ENCODE measurements around the gene USP53. TPM values are rescaled to one million over a fixed set of nuclear protein-coding genes. Genes with fewer than 3 reads are reported as not detected.
"Not testable (repeated sequence)": the region's sequence is repeated elsewhere in the genome, so short reads cannot be mapped to it uniquely, and the experiment has no call there.

Gene USP53
- total and polyA plus RNA-seq, 3 donors from 2014 or later, result 13.1 to 48.1 (median 46.9) TPM

DNA sequence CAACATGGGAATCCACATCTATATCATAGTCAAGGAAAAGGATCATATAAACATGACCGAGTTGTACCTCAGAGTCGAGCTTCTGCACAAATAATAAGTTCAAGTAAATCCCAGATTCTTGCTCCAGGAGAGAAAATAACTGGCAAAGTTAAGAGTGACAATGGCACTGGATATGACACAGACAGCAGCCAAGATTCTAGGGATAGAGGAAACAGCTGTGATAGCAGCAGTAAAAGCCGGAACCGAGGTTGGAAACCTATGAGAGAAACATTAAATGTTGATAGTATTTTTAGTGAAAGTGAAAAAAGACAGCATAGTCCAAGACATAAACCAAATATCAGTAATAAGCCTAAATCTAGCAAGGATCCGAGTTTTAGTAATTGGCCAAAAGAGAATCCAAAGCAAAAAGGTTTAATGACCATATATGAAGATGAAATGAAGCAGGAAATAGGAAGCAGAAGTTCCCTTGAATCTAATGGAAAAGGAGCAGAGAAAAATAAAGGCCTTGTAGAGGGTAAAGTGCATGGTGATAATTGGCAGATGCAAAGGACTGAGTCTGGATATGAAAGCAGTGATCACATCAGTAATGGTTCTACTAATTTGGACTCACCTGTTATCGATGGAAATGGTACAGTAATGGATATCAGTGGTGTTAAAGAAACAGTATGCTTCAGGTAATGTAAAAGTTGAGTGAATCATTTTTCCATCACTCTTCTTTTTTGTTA is 59.0 kb downstream of the USP53 start:
- H3K4me3 ChIP-seq, result no peak overlapping the region
- H3K9me3 ChIP-seq, result no peaks in the 10 kb centered on the region
- no peaks in the 10 kb centered on the region for H3K27me3 ChIP-seq
- intact Hi-C loops (cut with DNase I; ENCODE audit: low total_unique reads), result no loop called here
- H3K4me1 ChIP-seq, result no peaks in the 10 kb centered on the region
- DNase-seq, result no peak
- H3K27ac ChIP-seq, result no peak overlapping the region
- H3K36me3 ChIP-seq (ENCODE audit: low read depth, missing control alignments), result no peaks in the 10 kb centered on the region
- 78 to 85% methylated on average over 6 of the region's 6 CpGs for WGBS, 2 donors
- no peak for TF ChIP-seq POLR2A (IDR thresholded peaks at IDR 0.05)
- TF ChIP-seq, protein P1, sequence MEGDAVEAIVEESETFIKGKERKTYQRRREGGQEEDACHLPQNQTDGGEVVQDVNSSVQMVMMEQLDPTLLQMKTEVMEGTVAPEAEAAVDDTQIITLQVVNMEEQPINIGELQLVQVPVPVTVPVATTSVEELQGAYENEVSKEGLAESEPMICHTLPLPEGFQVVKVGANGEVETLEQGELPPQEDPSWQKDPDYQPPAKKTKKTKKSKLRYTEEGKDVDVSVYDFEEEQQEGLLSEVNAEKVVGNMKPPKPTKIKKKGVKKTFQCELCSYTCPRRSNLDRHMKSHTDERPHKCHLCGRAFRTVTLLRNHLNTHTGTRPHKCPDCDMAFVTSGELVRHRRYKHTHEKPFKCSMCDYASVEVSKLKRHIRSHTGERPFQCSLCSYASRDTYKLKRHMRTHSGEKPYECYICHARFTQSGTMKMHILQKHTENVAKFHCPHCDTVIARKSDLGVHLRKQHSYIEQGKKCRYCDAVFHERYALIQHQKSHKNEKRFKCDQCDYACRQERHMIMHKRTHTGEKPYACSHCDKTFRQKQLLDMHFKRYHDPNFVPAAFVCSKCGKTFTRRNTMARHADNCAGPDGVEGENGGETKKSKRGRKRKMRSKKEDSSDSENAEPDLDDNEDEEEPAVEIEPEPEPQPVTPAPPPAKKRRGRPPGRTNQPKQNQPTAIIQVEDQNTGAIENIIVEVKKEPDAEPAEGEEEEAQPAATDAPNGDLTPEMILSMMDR (IDR thresholded peaks at IDR 0.05), result no peak

GRCh38 chr4:119279541-119279940 is 67.0 kb downstream of the USP53 start:
- DNase-seq; H3K4me1 ChIP-seq; H3K4me3 ChIP-seq; H3K9me3 ChIP-seq; intact Hi-C loops (cut with DNase I; ENCODE audit: low total_unique reads); H3K27me3 ChIP-seq; H3K27ac ChIP-seq; H3K36me3 ChIP-seq (ENCODE audit: low read depth, missing control alignments): not testable (repeated sequence)
- 93 to 100% methylated on average over 3 to 12 of the region's 19 CpGs for WGBS, 2 donors

- H3K4me3 ChIP-seq; H3K4me1 ChIP-seq; DNase-seq; intact Hi-C loops (cut with DNase I; ENCODE audit: low total_unique reads); H3K9me3 ChIP-seq; H3K27me3 ChIP-seq; H3K27ac ChIP-seq; H3K36me3 ChIP-seq (ENCODE audit: low read depth, missing control alignments): not testable (repeated sequence)
- WGBS, 2 donors, result 98 to 99% methylated on average over 12 of the region's 12 CpGs
Measured at GRCh38 chr4:119279945-119280344, 67.4 kb downstream of the USP53 start.

GRCh38 chr4:119281393-119281792 is 68.9 kb downstream of the USP53 start:
- no peaks in the 10 kb centered on the region for H3K36me3 ChIP-seq (ENCODE audit: low read depth, missing control alignments)
- intact Hi-C loops (cut with DNase I; ENCODE audit: low total_unique reads), result no loop called here
- DNase-seq, result no peak
- TF ChIP-seq, protein P1 (IDR thresholded peaks at IDR 0.05), result no peak
- TF ChIP-seq POLR2A (IDR thresholded peaks at IDR 0.05), result no peak
- H3K4me1 ChIP-seq, result peaks cover 6% of the 10 kb centered on the region
- no peaks in the 10 kb centered on the region for H3K9me3 ChIP-seq
- no peak overlapping the region for H3K4me3 ChIP-seq
- H3K27me3 ChIP-seq, result no peaks in the 10 kb centered on the region
- no peak overlapping the region for H3K27ac ChIP-seq
- WGBS, 2 donors, result 56 to 71% methylated on average over 2 of the region's 2 CpGs

- WGBS, 2 donors, result 27 to 28% methylated on average over 4 of the region's 4 CpGs
- intact Hi-C loops (cut with DNase I; ENCODE audit: low total_unique reads), result loop anchor here (5.0 kb wide), 1 partner anchor 303 kb away; no protein-coding TSS in a partner anchor
- no peak for DNase-seq
- TF ChIP-seq, protein P1 (IDR thresholded peaks at IDR 0.05), result peak in 2 of 3 experiments; percentile 13 to 19
- TF ChIP-seq POLR2A (IDR thresholded peaks at IDR 0.05), result no peak
- Histone ChIP-seq H3K9me3 (no peaks in the 10 kb centered on the region), H3K27me3 (no peaks in the 10 kb centered on the region), H3K4me3 (no peak overlapping the region), H3K4me1 (peaks cover 6% of the 10 kb centered on the region), H3K27ac (peak overlapping the region; percentile 18 to 40), H3K36me3 (ENCODE audit: low read depth, missing control alignments) (no peaks in the 10 kb centered on the region)
Measured at GRCh38 chr4:119284876-119285780, 72.6 kb downstream of the USP53 start.

All from testis (tissue), 3 donors.